Heart right ventricle (tissue), 16 donors: ENCODE results near the gene TMPRSS11A. TPM values are rescaled to one million over a fixed set of nuclear protein-coding genes. Genes with fewer than 3 reads are reported as not detected.

Source experiments
- ATAC-seq, 8 donors: fragments of 200-7000 bp; cut with Tn5 transposase; one replicate each; pipeline ENCODE4 v1.9.1; 2020; ENCODE audit warnings: mild to moderate bottlenecking in 8 of 8, moderate library complexity in 8 of 8, moderate number of reproducible peaks in 1 of 8
- DNase-seq, 2 donors: peaks; one replicate each; pipeline ENCODE4 v3.0.0-alpha.2; 2020
- H3K27ac ChIP-seq, 10 donors: fragments of 200-600 bp; sonication (generic) in 2 of 10; one replicate each; pipeline versions ENCODE4 v1.5.0 to v1.8.0; 2020 to 2022; ENCODE audit warnings: mild to moderate bottlenecking in 3 of 10
- H3K27me3 ChIP-seq, 7 donors: fragments of 200-600 bp; one replicate each; pipeline ENCODE4 v1.8.0; 2021 to 2022; ENCODE audit warnings: mild to moderate bottlenecking in 2 of 7
- H3K36me3 ChIP-seq, 9 donors: fragments of 200-600 bp; sonication (generic) in 1 of 9; one replicate each; pipeline versions ENCODE4 v1.5.0 to v1.8.0; 2020 to 2022; ENCODE audit warnings: mild to moderate bottlenecking in 2 of 9
- H3K4me1 ChIP-seq, 9 donors: fragments of 200-600 bp; sonication (generic) in 1 of 9; one replicate each; pipeline versions ENCODE4 v1.5.0 to v1.8.0; 2020 to 2022; ENCODE audit warnings: mild to moderate bottlenecking in 4 of 9
- H3K4me3 ChIP-seq, 10 donors: fragments of 200-600 bp; sonication (generic) in 2 of 10; one replicate each; pipeline versions ENCODE4 v1.5.0 to v1.8.0; 2020 to 2022; ENCODE audit warnings: mild to moderate bottlenecking in 7 of 10, moderate library complexity in 2 of 10
- H3K9me3 ChIP-seq, 11 donors: fragments of 200-600 bp in 10 of 11; sonication (generic) in 2 of 11; one replicate each; pipeline versions ENCODE4 v1.5.0 to v1.8.0; 2013 to 2022; ENCODE audit warnings: mild to moderate bottlenecking in 2 of 11, control low read depth in 1 of 11, moderate library complexity in 1 of 11
- CTCF ChIP-seq, 9 donors: fragments of 200-600 bp; sonication (generic) in 2 of 9; IDR thresholded peaks; one replicate each; pipeline versions ENCODE4 v1.5.0 to v1.8.0; 2021 to 2022; ENCODE audit warnings: antibody characterized with exemption in 9 of 9, mild to moderate bottlenecking in 5 of 9, moderate library complexity in 1 of 9
- WGBS, 2 donors: extraction: QIAGEN DNeasy Blood & Tissue Kit; methylation state at CpG; one replicate each; pipeline ENCODE4 v1.1.7; 2013; ENCODE audit warnings: inconsistent platforms in 1 of 2; 5-methylcytosine and 5-hydroxymethylcytosine counted together
- intact Hi-C, 10 donors: fragments of 100-400 bp; cut with DNase I; formaldehyde crosslinking; loops; one replicate each; pipeline versions ENCODE4 v1.11.1 to v1.14.2; 2022
- polyA plus RNA-seq, 2 donors: library from polyadenylated mRNA; stranded (reverse); fragments of 200-250 nt; gene quantifications; one replicate each; pipeline ENCODE4 v1.2.3, GENCODE V29; 2013
- total RNA-seq, 10 donors: library from RNA; stranded (reverse); fragmentation: NEBNext Ultra II Directional in 3 of 10; extraction: Animal tissue kit (Norgen Biotek cat#: 25700) in 3 of 10; gene quantifications; one replicate each; pipeline versions ENCODE4 v1.2.1 to v1.2.4, GENCODE V29; 2021 to 2023
- donor health status: Arrhythmogenic right ventricular cardiomyopathy.
- donor health status: ischemic (EF 13 %, LVEDD 7.1; RV severe dilation, severe dysfunction).
- donor health status: healthy with polysubstance abuse.
- donor health status: DM: no; HTN: yes; CAD: no.
- donor health status: DM: no; HTN: no; CAD: no.
- donor health status: ischemic (EF 25% LVEDD 6.9; RV normal size, moderate dysfunction).
- donor health status: ischemic (EF 25% LVEDD 5.7; RV mildly dilated, moderate dysfunction).
- donor health status: healthy.
- donor health status: DM: yes; HTN: yes; CAD: no.
- donor health status: Ischemic cardiomyopathy.
- donor health status: ischemic (EF 35%, LVEDD 5.7; RV mildly dilated, moderate dysfunction).
- donor health status: nonischemic (EF 11% LVEDD 7.7; RV severe dilation, severe dysfunction).
- donor health status: DM: yes; HTN: yes; CAD: no.
- donor health status: PGD.
- donor health status: ischemic (EF 29% LVEDD 5.4; RV normal size, mild dysfunction).
- donor health status: nonischemic (EF 23%, LVEDD 6.1; RV moderate dilation, normal function).

TMPRSS11A gene
- total and polyA plus RNA-seq, 12 donors, result 0.01 TPM; not detected in 11

- Histone ChIP-seq H3K4me3 (no peak overlapping the region), H3K9me3 (no peaks in the 10 kb centered on the region), H3K4me1 (no peaks in the 10 kb centered on the region), H3K27me3 (no peaks in the 10 kb centered on the region), H3K27ac (no peak overlapping the region), H3K36me3 (no peaks in the 10 kb centered on the region)
- intact Hi-C loops, result no loop called here
- ATAC-seq, result no peak
- no peak for TF ChIP-seq CTCF (IDR thresholded peaks at IDR 0.05)
- DNase-seq, result no peak
- 79 to 90% methylated on average over 2 of the region's 2 CpGs for WGBS, 2 donors
Measured at GRCh38 chr4:67912080-67912479, 51.2 kb downstream of the TMPRSS11A start.

GRCh38 chr4:67911638-67912037 lies 51.7 kb downstream of the TMPRSS11A start:
- WGBS, 2 donors, result 70 to 80% methylated on average over 3 of the region's 3 CpGs
- no peak for TF ChIP-seq CTCF (IDR thresholded peaks at IDR 0.05)
- no peaks in the 10 kb centered on the region for H3K9me3 ChIP-seq
- no peaks in the 10 kb centered on the region for H3K4me1 ChIP-seq
- H3K27ac ChIP-seq, result no peak overlapping the region
- DNase-seq (no peak), ATAC-seq (no peak)
- no peaks in the 10 kb centered on the region for H3K27me3 ChIP-seq
- H3K36me3 ChIP-seq, result no peaks in the 10 kb centered on the region
- no peak overlapping the region for H3K4me3 ChIP-seq
- intact Hi-C loops, result no loop called here

- intact Hi-C loops, result no loop called here
- H3K4me3 ChIP-seq, result no peak overlapping the region
- no peak overlapping the region for H3K27ac ChIP-seq
- ATAC-seq (no peak), DNase-seq (no peak)
- peaks cover 0 to 4% (median 0%) of the 10 kb centered on the region in 11 donors for H3K9me3 ChIP-seq
- 50 to 57% methylated on average over 4 of the region's 4 CpGs for WGBS, 2 donors
- H3K4me1 ChIP-seq, result no peaks in the 10 kb centered on the region
- no peaks in the 10 kb centered on the region for H3K36me3 ChIP-seq
- no peak for TF ChIP-seq CTCF (IDR thresholded peaks at IDR 0.05)
- no peaks in the 10 kb centered on the region for H3K27me3 ChIP-seq
Measured at GRCh38 chr4:67911141-67911540, 52.2 kb downstream of the TMPRSS11A start.

- Histone ChIP-seq H3K4me3 (no peak overlapping the region), H3K27me3 (no peaks in the 10 kb centered on the region), H3K4me1 (no peaks in the 10 kb centered on the region), H3K9me3 (peaks cover 0 to 10% (median 0%) of the 10 kb centered on the region in 11 donors), H3K36me3 (no peaks in the 10 kb centered on the region), H3K27ac (no peak overlapping the region)
- ATAC-seq (no peak), DNase-seq (no peak)
- peak in 1 of 9 donors; percentile 2 for TF ChIP-seq CTCF (IDR thresholded peaks at IDR 0.05)
- intact Hi-C loops, result no loop called here
- 6 to 19% methylated on average over 1 of the region's 1 CpG for WGBS, 2 donors
Measured at GRCh38 chr4:67910585-67910905, 52.7 kb downstream of the TMPRSS11A start.
